GM19395 (cell line): ENCODE results near the gene NEAT1.

Experiments
- ATAC-seq: cut with Tn5 transposase; IDR thresholded peaks from one replicate; pipeline ENCODE4 v1.9.1; 2021; ENCODE audit warnings: mild to moderate bottlenecking, moderate library complexity; ENCODE audit not compliant: unreplicated experiment

NEAT1 gene

DNA sequence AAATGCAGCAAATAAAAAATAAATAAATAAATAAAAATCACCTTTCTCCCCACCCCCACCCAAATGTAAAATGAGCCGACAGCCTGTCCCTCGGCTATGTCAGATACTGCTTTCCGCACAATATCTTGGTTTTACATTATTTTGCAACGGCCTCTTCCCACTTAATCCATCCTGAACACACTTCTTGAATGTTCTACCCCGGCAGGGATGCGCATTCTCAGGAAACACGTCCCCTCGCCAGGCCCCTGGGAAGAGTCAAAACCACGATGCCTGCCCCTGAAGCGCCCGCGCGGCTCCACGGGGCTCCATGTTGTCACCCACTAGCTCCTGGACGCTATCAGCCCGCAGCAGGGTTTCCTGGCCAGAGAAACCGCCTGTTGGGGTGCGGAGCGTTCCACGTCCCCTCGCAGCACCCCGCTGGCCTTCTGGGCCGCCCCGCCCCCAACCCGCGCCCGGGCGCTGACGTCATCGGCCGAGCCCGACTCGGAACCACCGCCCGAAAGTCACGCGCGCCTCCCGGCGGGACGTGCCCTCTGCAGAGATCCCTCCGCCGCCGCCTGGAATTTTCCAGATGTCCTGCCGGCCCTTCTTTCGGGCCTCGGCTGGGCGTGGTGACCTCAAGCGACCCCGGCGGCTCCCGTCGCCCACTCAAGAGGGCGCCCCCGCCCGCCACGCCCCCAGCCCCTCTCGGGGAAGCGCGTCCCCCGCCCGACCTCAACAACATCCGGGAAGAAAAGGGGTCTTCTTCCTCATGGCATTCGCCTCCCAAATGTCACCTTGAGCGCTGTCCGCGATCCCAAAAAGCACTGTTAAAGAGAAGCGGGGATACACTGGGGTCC, 585 bp upstream of the NEAT1 start:
- no peak for ATAC-seq

DNA sequence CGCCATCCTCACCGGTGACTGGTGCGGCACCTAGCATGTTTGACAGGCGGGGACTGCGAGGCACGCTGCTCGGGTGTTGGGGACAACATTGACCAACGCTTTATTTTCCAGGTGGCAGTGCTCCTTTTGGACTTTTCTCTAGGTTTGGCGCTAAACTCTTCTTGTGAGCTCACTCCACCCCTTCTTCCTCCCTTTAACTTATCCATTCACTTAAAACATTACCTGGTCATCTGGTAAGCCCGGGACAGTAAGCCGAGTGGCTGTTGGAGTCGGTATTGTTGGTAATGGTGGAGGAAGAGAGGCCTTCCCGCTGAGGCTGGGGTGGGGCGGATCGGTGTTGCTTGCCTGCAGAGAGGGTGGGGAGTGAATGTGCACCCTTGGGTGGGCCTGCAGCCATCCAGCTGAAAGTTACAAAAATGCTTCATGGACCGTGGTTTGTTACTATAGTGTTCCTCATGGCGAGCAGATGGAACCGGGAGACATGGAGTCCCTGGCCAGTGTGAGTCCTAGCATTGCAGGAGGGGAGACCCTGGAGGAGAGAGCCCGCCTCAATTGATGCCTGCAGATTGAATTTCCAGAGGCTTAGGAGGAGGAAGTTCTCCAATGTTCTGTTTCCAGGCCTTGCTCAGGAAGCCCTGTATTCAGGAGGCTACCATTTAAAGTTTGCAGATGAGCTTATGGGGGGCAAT, 1.1 kb downstream of the NEAT1 start:
- ATAC-seq = no peak

DNA sequence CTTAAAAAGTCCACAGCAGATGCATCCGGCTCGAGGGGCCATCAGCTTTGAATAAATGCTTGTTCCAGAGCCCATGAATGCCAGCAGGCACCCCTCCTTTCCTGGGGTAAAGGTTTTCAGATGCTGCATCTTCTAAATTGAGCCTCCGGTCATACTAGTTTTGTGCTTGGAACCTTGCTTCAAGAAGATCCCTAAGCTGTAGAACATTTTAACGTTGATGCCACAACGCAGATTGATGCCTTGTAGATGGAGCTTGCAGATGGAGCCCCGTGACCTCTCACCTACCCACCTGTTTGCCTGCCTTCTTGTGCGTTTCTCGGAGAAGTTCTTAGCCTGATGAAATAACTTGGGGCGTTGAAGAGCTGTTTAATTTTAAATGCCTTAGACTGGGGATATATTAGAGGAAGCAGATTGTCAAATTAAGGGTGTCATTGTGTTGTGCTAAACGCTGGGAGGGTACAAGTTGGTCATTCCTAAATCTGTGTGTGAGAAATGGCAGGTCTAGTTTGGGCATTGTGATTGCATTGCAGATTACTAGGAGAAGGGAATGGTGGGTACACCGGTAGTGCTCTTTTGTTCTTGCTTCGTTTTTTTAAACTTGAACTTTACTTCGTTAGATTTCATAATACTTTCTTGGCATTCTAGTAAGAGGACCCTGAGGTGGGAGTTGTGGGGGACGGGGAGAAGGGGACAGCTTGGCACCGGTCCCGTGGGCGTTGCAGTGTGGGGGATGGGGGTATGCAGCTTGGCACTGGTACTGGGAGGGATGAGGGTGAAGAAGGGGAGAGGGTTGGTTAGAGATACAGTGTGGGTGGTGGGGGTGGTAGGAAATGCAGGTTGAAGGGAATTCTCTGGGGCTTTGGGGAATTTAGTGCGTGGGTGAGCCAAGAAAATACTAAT, 1.9 kb downstream of the NEAT1 start:
- no peak for ATAC-seq

DNA sequence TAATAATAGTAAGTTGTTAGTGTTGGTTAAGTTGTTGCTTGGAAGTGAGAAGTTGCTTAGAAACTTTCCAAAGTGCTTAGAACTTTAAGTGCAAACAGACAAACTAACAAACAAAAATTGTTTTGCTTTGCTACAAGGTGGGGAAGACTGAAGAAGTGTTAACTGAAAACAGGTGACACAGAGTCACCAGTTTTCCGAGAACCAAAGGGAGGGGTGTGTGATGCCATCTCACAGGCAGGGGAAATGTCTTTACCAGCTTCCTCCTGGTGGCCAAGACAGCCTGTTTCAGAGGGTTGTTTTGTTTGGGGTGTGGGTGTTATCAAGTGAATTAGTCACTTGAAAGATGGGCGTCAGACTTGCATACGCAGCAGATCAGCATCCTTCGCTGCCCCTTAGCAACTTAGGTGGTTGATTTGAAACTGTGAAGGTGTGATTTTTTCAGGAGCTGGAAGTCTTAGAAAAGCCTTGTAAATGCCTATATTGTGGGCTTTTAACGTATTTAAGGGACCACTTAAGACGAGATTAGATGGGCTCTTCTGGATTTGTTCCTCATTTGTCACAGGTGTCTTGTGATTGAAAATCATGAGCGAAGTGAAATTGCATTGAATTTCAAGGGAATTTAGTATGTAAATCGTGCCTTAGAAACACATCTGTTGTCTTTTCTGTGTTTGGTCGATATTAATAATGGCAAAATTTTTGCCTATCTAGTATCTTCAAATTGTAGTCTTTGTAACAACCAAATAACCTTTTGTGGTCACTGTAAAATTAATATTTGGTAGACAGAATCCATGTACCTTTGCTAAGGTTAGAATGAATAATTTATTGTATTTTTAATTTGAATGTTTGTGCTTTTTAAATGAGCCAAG, 2.7 kb downstream of the NEAT1 start:
- no peak for ATAC-seq

DNA sequence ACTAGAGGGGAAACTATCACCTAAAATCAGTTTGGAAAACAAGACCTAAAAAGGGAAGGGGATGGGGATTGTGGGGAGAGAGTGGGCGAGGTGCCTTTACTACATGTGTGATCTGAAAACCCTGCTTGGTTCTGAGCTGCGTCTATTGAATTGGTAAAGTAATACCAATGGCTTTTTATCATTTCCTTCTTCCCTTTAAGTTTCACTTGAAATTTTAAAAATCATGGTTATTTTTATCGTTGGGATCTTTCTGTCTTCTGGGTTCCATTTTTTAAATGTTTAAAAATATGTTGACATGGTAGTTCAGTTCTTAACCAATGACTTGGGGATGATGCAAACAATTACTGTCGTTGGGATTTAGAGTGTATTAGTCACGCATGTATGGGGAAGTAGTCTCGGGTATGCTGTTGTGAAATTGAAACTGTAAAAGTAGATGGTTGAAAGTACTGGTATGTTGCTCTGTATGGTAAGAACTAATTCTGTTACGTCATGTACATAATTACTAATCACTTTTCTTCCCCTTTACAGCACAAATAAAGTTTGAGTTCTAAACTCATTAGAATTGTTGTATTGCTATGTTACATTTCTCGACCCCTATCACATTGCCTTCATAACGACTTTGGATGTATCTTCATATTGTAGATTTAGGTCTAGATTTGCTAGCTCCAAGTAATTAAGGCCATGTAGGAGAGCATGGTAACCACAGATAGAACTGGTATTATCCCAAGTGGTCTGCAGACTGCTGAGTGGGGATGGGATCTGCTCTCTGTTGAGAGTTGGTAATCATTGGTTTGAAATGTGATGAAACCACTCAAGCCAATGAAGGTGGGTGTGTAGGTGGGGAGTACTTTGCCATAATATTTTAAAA, 3.6 kb downstream of the NEAT1 start:
- no peak for ATAC-seq

DNA sequence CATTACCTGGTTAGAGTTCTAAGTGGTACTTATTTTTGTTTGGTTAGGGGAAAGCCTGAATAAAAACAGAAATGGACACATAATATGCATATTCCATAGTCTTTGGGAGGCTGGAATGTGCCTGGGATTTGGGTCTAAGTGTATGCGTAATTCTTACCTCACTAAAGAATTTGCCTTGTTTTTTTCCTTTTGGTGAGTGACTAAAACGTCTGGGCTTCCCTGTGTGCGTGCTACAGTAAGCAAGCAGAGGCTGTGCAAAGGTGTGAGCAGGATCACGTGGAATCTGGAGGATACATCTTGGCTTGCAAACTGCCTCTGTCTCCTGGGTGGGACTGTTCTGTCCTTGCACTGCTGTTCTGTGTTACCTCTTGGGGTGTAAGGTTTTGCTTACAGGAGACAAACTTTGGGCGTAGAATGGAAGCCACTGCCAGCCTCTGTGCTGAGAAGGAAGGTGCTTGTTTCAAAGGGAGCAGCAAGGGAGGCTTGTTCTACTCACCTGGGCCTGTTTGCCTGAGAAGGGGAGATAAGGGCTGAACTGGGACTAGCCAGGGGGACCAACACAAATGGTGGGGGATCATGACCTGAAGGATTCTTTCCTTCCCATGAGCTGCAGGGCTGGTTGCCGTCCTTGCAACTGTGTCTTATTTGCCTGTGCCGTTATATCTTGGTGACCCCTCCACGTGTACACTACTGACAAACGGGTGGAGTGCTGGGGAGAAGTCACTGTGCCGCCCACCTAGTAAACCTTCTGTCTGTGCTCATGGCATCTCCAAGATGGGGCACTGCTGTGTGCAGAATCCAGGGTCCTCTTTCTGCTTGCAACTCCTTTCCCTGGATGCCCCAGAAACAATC, 4.5 kb downstream of the NEAT1 start:
- ATAC-seq = no peak

DNA sequence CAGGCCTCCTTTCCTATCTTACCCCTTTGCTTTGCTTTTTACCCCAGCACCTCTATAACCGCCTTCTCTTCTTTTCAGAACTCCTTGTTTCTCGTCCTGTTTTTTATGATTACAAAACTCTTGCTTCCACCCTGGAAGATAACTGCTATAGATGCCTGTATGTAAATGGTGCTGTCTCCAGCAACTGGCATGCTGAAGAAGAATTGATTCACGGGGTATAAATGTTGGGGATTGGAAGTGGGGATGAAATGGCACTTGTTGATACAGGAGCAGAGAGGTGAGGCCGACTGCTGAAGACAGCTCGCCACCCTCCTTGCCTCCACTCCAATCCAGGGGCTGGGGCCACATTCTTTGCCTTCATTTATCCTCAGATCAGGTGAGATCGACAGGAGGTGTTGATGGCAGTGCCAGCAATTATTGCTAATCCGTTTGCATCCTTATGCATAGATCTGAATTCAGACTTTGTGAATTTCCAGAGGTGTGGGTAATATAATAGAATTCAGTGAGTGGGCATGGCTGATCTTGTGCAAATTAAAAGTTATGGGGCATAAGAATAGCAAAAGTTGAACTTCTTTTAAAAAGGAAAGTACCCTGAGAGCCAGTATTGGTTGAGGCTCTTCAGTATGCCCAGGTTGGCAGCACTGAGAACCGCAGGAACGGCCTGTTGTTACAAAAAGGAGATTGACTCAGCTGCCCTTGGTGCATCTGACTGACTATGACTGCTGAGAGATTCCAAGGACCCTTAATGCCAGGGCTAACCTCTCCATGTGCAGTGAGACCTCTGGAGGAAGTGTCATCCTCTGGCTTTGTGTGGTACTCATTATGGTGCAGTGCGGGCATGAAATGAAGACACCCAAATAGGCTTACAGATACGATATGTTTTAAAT, 5.3 kb downstream of the NEAT1 start:
- ATAC-seq = no peak

DNA sequence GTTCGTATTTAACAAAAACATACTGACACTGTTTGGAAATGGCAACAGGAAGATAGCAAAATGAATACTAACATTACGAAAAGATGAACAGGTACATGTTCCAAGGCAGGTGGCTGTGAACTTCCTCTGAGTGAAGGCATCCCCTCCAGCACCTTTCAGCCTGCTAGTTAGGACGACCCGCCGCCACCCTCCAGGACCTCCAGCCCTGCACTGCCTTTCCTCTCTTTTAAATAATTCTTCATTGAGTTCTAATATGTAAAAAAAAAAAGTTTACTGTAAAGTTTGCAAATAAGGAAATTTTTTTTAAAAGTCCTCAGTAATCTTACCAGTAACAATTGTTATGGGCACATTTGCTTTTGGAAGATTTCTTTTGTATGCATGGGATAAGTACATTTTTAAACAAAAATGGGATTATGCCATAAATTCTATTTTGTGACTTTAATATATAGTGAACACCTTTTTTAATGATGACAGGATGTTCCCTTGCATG, 6.0 kb downstream of the NEAT1 start:
- no peak for ATAC-seq

DNA sequence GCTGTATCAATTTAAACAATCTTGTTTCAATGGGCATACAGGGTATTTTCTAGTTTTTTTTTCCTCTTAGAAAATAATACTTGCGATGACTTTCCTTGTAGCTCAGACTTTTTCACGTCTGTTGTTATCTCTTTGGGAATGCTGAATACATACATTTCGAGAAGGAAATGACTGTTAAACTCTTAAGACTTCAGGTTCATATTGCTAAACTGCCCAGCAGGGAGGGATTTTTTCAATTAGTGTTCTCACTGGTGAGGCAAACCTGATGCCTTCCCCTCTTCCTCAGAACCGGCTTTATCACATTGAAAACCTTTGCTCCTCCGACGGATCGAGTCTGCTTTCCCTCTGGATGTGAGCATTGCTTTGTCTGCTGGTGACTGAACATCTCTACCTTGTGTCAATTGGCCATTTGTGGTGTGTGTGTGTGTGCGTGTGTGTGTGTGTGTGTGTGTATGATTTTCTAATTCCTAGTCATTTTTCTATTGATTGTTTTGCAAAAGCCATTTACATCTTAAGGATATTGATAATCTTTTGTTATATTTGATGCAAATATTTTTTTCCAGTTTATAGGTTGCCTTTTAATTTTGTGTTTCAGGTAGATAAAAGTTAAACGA, 6.6 kb downstream of the NEAT1 start:
- no peak for ATAC-seq

DNA sequence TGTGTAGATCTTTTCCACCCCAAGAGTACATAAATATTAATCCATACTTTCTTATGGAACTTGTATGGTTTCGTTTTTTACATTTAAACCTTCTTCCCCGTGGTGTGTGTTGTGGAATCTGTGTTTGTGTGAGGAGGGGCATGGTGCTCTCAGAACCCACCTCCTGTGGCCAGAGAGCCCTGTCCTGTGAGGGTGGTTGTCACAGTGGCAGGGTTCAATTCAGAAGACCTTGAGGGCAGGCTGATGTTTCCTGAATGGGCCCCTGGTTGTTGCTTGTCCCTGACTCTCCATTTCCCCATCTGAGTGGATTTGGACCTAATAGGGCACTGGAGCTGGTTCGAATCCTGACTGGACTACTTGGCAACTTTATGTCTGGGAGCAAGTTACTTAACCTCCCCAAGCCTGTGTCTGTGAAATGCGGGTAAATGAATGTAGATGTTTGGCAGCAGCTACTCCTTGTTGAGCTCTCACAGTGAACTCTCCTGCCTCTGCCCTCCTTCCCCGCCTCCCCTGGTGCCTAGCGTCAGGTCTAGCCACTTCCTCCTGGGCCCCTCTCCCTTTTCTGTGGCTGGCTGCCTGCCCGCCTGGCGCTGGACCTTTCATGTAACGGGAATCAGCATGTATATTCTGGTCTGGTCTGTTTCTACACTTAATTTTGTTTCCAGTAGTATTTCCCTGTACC, 7.3 kb downstream of the NEAT1 start:
- ATAC-seq = no peak

DNA sequence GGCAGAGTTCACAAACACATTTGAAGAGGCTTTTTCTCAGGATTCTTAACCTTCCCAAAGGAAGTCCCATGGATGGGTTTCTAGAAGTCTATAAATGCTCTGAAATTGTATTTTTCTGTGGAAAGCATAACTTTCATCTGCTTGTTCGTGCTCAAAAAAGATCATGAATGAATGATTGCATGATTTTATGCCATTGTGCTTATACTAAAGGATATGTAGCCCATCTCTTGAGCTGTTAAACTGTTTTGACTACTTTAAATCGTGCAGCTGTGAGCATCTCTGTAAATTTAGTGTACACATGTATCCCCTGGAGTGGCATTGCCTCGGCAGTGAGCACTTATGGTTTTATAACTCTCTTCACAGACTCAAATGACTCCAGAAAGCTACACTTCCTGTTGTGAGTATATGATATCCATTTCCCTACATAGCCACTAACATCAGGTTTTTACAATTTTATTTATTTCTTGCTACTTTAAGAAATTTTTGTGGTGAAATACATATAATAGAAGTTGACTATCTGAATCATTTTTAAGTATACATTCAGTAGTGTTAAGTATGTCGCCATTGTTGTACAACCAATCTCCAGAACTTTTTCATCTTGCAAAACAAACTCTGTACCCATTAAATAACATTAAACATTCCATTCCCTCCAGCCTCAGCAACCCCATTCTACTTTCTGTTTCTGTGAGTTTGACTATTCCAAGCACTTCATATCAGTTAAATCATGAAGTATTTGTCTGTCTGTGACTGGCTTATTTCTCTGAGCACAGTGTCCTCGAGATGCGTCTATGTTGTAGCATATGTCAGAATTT, 8.0 kb downstream of the NEAT1 start:
- no peak for ATAC-seq

DNA sequence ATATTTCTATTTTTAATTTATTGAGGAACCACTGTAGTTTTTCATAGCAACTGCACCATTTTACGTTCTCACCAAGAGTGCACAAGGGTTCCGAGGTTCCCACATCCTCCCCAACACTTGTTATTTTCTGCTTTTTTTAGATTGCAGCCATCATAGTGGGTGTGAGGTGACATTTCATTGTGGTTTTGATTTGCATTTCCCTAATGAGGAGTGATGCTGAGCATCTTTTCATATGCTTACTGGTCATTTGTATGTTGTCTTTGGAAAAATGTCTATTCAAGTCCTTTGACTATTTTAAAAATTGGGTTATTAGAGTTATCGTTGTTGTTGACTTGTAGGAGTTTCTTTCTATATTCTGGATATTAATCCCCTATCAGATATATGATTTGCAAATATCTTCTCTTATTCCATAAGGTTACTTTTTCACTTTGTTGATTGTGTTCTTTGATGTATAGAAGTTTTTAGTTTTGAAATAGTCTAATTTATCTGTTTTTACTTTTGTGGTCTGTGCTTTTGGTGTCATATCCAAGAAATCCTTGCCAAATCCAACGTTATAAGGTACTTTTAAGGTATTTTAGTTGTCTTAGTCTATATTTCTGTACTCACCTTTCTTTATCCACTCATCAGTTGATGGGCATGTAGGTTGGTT, 9.0 kb downstream of the NEAT1 start:
- no peak for ATAC-seq

DNA sequence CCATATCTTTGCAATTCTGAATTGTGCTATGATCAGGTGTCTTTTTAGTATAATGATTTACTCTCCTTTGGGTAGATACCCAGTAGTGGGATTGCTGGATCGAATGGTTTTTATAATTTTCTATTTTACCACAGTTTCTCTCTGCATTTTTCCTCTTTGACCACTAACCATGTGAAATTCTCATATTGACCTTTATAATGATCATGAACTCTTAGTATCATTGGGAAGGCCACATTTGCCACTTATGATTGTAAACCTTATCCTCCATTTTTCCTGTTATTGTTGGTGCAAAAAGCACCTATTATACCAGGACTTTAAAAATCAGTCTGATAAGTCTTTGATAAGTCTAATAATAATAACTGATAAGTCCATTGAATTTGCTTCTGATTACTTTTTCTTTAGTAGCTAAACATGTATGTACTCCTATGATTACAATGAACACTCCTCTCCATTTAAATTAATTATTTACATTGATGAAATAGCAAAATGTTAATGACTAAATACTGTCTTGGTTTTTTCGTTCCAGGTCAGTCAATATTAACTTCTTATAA, 9.6 kb downstream of the NEAT1 start:
- ATAC-seq = no peak

DNA sequence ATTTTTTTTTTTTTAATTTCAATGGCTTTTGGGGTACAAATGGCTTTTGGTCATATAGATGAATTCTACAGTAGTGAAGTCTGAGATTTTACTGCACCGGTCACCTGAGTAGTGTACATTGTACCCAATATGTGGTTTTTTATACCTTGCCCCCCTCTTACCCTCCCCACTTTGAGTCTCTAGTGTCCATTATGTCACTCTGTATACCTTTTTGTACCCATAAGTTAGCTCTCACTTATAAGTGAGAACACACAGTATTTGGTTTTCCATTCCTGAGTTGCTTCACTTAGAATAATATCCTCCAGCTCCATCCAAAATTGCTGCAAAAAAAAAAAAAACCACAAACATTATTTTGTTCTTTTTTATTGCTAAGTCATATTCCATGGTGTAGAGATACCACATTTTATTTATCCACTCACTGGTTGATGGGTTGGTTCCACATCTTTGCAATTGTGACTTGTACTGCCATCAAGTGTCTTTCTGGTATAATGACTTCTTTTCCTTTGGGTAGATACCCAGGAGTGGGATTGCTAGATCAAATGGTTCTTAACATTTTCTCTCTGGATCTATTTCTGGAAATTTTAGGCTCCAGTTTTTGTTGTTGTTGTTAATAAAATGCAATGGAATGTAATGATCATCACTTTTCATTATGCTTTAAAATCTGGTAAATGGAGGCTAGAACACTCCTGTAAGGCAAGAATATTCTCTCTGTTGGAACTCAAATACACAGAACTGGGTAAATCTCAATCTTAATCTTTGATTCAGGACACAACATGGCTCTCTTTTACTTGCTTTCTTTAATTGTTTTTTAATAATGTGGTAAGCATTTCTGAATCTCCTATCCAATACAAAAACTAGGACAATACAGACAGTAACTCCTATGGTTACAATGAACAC, 10.3 kb downstream of the NEAT1 start:
- no peak for ATAC-seq
